Fibroblast of skin of right biceps (primary cell): ENCODE results near the gene PJVK.

ENCODE experiments used
- DNase-seq: peaks from one replicate; pipeline ENCODE4 v3.0.0-alpha.2; 2013

PJVK gene

GRCh38 chr2:178482437-178482836 is 31.3 kb downstream of the PJVK start:
- DNase-seq: no peak

- DNase-seq: peak; percentile 52
Measured at GRCh38 chr2:178484245-178485041, 33.3 kb downstream of the PJVK start.

DNA sequence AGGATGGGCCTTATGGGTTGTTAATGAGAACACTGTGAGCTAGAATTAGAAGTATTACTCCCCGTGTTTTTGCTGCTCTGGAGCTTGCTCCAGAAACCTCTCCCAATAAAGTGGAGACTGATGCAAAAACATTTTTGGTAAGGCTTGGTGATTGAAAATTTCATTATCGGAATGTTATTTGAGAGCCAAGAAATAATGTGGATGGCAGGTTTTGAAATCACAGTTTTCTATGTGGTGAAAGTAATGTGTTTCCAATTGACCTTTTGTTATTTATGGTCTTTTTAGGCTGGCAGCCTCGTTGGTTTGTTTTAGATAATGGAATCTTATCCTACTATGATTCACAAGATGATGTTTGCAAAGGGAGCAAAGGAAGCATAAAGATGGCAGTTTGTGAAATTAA is 34.2 kb downstream of the PJVK start:
- DNase-seq: no peak

- DNase-seq: no peak
Measured at GRCh38 chr2:178491612-178492011, 40.4 kb downstream of the PJVK start.

DNA sequence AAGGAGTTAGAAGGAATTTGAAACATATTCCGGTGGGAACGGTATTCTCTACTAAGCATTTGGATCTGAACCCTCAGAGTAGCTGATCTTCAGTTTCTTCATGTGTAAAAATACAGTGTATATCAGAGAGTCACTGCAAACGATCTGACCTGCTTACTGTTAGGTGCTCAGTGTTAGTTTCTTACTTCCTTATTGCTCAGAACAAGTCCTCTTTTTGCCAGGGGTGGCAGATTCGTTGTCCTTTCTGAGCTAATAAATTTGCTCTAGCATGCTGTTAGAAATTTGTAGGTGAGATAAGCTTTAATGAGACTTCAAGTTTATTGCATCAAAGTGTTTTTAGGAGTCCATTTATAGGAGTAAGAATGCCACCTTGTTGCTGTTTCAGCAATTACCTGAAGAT is 44.9 kb downstream of the PJVK start:
- no peak for DNase-seq

GRCh38 chr2:178498137-178498536 is 47.0 kb downstream of the PJVK start:
- DNase-seq: no peak

DNA sequence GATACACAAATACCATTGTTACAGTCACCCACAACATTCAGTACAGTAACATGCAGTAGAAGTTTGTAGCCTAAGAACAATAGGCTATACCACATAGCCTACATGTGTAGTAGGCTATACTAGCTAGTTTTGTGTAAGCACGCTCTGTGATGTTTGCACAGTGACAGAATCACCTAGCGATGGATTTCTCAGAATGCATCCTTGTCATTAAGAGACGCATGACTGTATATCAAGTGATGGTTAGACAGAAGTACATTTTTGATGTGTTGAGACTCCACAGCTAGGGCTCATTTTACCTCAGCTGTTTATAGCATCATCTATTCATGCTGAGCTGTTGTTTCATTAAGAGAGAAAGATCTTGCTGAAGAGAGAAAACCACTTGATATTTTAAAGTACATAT is 48.5 kb downstream of the PJVK start:
- DNase-seq: no peak

DNA sequence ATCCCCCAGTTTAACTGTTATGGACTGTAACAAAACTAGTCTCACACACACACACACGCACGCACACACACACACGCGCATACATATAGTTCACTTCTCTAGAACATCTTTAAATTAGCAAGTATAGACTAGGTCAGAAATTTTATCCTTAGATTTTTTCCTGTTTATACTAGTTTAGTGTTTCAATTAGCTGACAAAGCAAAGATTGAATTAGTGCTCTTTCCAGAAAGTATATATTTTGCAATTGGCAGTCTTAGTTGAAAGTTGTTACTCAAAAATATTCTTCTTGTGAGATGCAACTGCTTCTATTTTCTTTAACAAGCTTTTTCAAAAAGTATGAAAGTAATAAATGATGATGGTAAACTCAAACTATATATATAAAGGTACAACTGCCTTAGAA is 51.6 kb downstream of the PJVK start:
- no peak for DNase-seq

DNA sequence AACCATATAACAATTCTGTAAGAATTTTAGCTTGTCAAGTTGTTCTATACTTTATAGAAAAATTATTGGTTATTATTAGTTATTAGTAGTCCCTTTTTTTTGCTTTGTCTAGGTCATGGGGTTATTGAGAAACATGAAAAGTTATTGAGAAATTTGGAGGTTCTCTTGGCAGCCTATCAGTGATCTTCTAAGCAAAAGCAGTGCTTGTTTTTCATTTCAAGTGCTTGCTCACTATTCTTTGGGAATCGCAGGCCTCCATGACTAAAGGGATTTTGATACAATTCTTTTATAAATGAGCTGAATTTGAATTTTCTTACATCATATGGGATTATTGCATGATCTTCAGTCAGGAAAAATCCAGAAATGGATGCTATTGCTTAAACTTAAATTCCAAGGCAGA is 54.9 kb downstream of the PJVK start:
- no peak for DNase-seq

DNA sequence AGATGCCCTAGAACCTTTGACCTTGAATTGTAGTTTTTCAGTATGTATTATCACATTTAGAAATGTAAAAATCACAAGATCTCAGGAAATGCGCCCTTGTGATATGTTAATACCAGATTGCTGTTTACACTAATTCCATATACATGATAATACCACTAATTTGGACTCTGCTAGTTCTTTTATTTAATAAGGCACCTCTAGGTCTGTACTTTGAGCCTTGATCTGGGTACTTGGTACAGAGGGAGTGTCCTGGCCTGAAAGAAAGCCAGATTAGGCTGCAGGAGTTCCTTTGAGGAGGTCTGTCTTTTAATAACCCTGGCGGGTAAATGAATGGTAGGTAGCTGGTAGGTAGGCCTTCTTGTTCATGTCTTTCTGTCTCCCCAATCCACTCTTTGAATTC is 55.3 kb downstream of the PJVK start:
- no peak for DNase-seq

DNA sequence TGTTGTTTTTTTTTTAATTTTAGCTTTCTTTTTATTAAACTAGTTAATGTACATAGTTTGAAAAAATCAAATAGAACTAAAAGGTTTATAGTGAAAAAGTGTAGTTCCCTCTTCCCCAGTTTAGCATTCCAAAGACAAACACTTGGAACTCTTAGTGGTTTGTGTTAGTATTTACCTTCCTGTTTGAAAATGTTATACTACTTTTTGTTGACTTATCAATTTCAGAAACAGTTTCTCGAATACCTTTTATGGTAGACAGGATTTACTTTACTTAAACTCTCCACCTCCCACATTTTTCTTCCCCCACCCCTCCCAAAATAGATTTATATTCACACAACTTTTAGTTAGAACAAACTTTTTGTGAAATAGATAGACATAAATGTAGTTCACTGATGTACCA is 55.8 kb downstream of the PJVK start:
- no peak for DNase-seq

GRCh38 chr2:178508646-178509045 is 57.5 kb downstream of the PJVK start:
- no peak for DNase-seq

GRCh38 chr2:178510384-178510783 is 59.2 kb downstream of the PJVK start:
- no peak for DNase-seq
